PC-3 (cell line): ENCODE results near the gene SLC6A4.

Experiments used
- CTCF ChIP-seq: fragments of 300-600 bp; sonication (generic); conservative IDR thresholded peaks from 2 replicates; pipeline ENCODE4 v1.5.1; 2017; ENCODE audit warnings: antibody characterized with exemption, low read depth, mild to moderate bottlenecking, low read length
- EZH2 ChIP-seq: fragments of 300-600 bp; sonication (generic); IDR thresholded peaks from one replicate; pipeline ENCODE4 v1.6.1; 2017; ENCODE audit warnings: antibody characterized with exemption, mild to moderate bottlenecking, low read length; ENCODE audit not compliant: unreplicated experiment
- EZH2phosphoT487 ChIP-seq: fragments of 300-600 bp; sonication (generic); IDR thresholded peaks from 2 replicates; pipeline ENCODE4 v1.6.1; 2018; ENCODE audit warnings: mild to moderate bottlenecking, antibody characterized with exemption, low read length, borderline replicate concordance

- TF ChIP-seq EZH2 (no peak), CTCF (no peak), EZH2phosphoT487 (no peak)
These were observed 10.4 kb downstream of the SLC6A4 start for GRCh38 chr17:30225112-30225511.
